GM13977 (cell line): Measurements from ENCODE around the gene ESM1.

ENCODE experiments used
- DNase-seq: peaks from one replicate; pipeline ENCODE4 v3.0.0; 2012; ENCODE audit warnings: low spot score
- CTCF ChIP-seq: IDR thresholded peaks from 2 replicates; pipeline ENCODE4 v1.5.1; 2012; ENCODE audit warnings: mild to moderate bottlenecking, control low read depth; ENCODE audit not compliant: insufficient read depth; ENCODE audit errors: extremely low read depth, missing control alignments
- in situ Hi-C: fragments of 300-500 bp; cut with MboI; formaldehyde crosslinking; loops from one replicate; pipeline ENCODE4 v1.12.0; 2022; ENCODE audit warnings: low sequenced_read_pairs, low pct_unique_long_range_greater_than_20kb, mixed read lengths, inconsistent platforms; ENCODE audit not compliant: unreplicated experiment

ESM1 gene

GRCh38 chr5:54965806-54966205 is 19.6 kb downstream of the ESM1 start:
- DNase-seq, result no peak
- TF ChIP-seq CTCF, result no peak
- in situ Hi-C loops, result no loop called here

GRCh38 chr5:54964405-54964804 is 21.0 kb downstream of the ESM1 start:
- TF ChIP-seq CTCF, result no peak
- DNase-seq, result no peak
- in situ Hi-C loops, result no loop called here

- in situ Hi-C loops, result no loop called here
- peak; percentile 38 for TF ChIP-seq CTCF
- DNase-seq, result no peak
These were observed 25.5 kb downstream of the ESM1 start for GRCh38 chr5:54959673-54960418.

GRCh38 chr5:54956922-54957321 is 28.5 kb downstream of the ESM1 start:
- DNase-seq, result no peak
- no peak for TF ChIP-seq CTCF
- in situ Hi-C loops, result no loop called here

GRCh38 chr5:54947187-54947586 is 38.2 kb downstream of the ESM1 start:
- TF ChIP-seq CTCF, result no peak
- DNase-seq, result no peak
- in situ Hi-C loops, result no loop called here

GRCh38 chr5:54946306-54946819 is 39.0 kb downstream of the ESM1 start:
- in situ Hi-C loops, result no loop called here
- TF ChIP-seq CTCF, result no peak
- no peak for DNase-seq
